Measurements from ENCODE around the gene SETD3. TPM values are rescaled to one million over a fixed set of nuclear protein-coding genes. Genes with fewer than 3 reads are reported as not detected.
"Not testable (repeated sequence)": the region's sequence is repeated elsewhere in the genome, so short reads cannot be mapped to it uniquely, and the experiment has no call there.

Gene SETD3
- polyA plus RNA-seq, 10 donors, result 50.2 to 76.3 (median 60.3) TPM

GRCh38 chr14:99363051-99363450 lies 117.6 kb downstream of the SETD3 start:
- DNase-seq, result no peak

- DNase-seq, result no peak
Measured at GRCh38 chr14:99361596-99362215, 119.0 kb downstream of the SETD3 start.

- DNase-seq, result no peak
Measured at GRCh38 chr14:99360774-99361595, 119.7 kb downstream of the SETD3 start.

GRCh38 chr14:99359906-99360305 lies 120.8 kb downstream of the SETD3 start:
- DNase-seq, result no peak

- DNase-seq, result no peak
Measured at GRCh38 chr14:99357916-99358390, 122.7 kb downstream of the SETD3 start.

- DNase-seq, result no peak
Measured at GRCh38 chr14:99357151-99357915, 123.3 kb downstream of the SETD3 start.

GRCh38 chr14:99356031-99356608 lies 124.5 kb downstream of the SETD3 start:
- peak; percentile 23 to 86 (median 76) for DNase-seq

GRCh38 chr14:99354166-99354875 lies 126.3 kb downstream of the SETD3 start:
- no peak for DNase-seq

- DNase-seq, result no peak
Measured at GRCh38 chr14:99352688-99353280, 127.9 kb downstream of the SETD3 start.

GRCh38 chr14:99351166-99352007 lies 129.3 kb downstream of the SETD3 start:
- no peak for DNase-seq

- DNase-seq, result no peak
Measured at GRCh38 chr14:99350751-99351150, 129.9 kb downstream of the SETD3 start.

- DNase-seq, result no peak
Measured at GRCh38 chr14:99349721-99350495, 130.8 kb downstream of the SETD3 start.

- DNase-seq, result no peak
Measured at GRCh38 chr14:99348816-99349614, 131.6 kb downstream of the SETD3 start.

- not testable (repeated sequence) for DNase-seq
Measured at GRCh38 chr14:99348231-99348630, 132.4 kb downstream of the SETD3 start.

Measured in muscle of back (tissue), 11 donors.